ENCODE measurements around the gene DPYD.

DPYD gene

DNA sequence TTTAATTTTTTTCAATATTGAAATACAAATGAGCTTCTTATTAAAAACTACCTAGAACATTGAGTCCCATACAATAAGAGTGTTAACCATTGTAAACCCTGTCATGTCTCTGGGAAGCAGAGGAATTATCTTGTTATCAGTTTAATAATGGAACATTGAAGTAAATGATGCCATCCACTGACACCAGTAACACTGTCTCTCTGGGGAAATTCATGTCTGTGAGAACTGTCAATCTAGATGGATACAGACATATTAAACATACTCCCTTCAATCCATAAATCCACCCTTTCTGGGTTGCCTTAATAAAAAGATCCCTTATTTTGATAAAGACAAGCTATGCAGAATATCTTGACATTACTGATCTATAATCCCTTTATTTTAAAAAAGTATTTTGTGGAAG, 503.2 kb downstream of the DPYD start:
- no peak for DNase-seq

- no peak for DNase-seq
Observed at GRCh38 chr1:97414682-97415312, 506.0 kb downstream of the DPYD start.

- no peak for DNase-seq
Observed at GRCh38 chr1:97412737-97413136, 508.1 kb downstream of the DPYD start.

- DNase-seq, result no peak
Observed at GRCh38 chr1:97412166-97412565, 508.7 kb downstream of the DPYD start.

DNA sequence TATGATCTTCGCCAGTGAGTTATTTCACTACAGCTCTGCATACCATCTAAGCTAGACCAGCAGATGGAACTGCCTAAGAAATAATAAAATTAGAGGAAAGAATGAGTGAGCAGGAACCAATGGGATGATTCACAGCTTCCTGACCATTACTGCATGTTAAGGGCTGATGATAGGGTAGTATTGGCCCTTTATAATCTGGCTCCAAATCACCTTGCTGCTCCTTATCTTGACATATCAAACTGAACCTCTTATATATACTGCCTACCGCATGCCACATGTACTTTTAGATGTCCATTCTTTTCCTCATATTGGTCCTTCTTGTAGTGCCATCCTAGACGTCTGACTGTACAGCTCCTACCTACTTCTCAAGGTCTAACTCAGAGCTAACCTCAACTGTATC, 524.4 kb downstream of the DPYD start:
- DNase-seq, result no peak

GRCh38 chr1:97392701-97393100, 528.1 kb downstream of the DPYD start:
- no peak for DNase-seq

DNA sequence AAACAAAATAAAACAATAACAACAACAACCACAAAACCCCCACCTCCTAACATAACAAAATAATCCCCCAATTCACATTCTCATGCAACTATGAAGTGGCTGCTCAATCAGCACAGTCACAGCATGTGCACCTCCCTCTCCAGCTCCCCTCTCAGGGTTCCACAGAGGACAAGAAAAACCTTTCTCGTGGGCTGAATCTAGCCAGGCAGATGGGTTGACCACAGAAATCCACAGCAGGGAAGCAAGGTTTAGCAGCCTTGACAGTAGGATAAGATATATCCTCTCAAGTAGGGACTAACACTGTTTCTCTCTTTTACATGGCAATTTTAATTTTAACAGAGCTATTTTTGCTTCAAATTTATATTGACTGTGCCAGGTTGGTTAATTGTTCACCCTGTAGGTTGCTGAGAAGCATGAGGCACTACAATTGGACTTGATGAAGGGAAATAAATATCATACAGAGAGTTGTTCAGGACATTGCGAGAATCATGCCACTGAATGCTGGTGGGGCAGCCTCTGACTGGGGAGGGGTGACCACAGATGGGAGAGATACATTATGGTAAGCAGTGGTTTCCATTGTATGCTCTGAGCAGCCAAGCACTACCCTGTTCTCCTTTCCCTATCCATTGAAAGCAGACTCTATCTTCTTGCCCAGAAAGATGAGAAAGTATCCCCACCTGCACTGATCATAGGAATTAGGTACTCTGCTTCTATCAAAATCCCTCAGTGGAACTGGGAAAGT, 535.1 kb downstream of the DPYD start:
- DNase-seq, result no peak

- DNase-seq, result no peak
Observed at GRCh38 chr1:97384294-97384968, 536.4 kb downstream of the DPYD start.

DNA sequence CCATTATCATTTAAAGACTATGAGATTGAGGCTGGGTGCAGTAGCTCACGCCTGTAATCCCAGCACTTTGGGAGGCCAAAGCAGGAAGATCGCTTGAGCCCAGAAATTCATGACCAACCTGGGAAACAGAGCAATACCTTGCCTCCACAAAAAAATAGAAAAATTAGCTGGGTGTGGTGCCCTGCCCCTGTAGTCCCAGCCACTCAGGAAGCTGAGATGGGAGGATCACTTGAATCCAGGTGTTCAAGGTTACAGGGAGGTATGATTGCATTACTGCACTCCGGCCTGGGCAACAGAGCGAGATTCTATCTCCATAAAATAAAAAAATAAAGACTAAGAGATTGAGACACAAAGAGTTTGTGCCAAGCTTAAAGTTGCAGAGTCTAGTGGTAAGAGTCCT, 537.0 kb downstream of the DPYD start:
- DNase-seq, result no peak

DNA sequence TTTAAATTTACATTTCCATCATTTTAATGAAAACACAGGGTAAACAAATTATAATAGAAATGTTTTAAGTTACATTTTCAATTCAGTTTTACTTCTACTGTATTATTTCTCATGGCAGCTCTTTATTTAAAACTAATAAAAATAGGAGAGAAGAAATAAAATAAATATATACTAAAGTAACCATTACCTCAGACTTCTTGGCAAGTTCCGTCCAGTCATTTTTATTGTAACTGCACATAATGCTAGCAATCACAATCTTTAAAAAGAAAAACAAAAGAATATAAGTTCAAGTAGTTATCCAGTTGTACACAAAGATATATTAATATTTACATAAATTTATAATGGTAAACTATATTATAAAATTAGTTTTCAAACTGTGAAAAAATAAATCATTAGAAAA, 538.6 kb downstream of the DPYD start:
- DNase-seq, result no peak

DNA sequence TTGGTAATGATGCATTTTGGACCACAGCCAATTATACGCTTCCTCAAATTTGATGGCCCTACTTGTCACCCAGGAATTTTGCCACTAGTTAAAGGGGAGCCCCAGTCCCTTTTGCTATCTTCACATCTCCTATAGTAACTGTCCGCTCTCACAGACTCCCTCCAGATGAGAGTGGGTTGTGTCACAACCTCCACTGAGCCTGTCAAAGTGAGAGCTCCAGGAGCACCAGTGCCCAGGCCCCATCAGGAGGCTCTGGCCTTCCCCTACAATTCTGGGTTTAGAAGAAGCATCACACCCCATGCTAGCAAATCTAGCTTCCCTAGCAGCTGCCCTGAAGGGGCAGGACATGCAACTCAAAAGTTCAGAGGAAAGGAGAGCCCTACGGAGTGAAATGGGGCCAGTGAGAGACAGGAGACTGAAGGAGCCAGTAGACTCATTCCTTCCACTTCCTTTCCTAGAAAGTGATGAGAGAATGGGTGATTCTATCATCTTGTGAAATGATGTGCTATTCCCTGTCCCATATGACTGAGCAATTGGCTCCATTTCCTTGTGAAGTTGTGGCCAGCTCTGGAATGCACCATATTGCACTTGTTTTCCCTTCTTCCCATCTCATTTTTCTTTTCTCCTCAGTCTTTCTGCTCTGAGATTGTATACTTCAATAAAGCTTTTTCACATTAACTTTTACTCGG, 541.3 kb downstream of the DPYD start:
- no peak for DNase-seq

- no peak for DNase-seq
Observed at GRCh38 chr1:97378596-97378995, 542.2 kb downstream of the DPYD start.

DNA sequence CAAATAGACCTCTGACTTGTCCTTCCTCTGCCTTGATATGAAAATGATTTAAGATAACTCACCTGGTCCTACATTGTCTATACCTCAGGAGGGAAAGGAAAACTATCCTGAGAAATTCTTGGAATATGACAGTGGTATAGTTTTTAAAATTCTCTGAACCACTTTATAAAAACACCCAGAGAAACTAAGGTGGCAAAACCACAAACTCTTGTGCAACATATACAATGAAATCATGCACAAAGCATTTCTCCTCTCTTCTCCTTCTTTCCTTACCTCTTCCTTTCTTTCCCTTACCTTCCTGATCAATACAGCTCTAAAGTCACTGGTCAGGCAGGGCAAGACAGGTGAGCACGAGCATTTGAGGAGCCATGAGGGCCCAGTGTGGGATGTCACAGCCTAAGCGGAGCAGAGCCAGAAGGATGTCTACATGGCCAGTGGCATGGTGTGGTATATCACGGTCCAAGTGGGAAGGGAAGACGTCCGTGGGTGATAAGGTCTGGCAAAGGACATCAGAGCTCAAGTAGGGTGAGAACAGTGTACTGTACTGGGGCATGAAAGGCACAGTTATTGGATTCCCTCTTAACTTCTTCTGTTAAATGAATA, 543.3 kb downstream of the DPYD start:
- DNase-seq, result no peak

GRCh38 chr1:97373000-97373399, 547.8 kb downstream of the DPYD start:
- DNase-seq, result no peak

DNA sequence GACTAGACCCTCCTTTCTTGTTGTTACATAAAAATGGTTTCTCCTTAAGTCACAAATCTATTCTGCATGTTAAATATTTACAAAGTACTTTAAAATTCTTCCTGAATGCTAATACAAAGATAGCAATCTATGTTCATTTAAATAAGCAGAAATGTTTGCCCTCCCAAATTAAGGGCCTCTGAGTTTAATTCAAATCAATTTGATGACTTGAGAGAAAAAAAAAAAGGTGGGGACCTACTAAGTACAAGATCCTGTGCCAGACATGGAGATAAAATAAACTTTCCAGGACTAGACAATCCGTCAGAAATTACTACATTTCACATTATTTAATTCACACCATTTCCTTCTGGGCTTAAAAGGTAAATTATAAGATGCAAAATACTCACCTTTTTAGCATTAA, 548.3 kb downstream of the DPYD start:
- no peak for DNase-seq

- no peak for DNase-seq
Observed at GRCh38 chr1:97368296-97368695, 552.5 kb downstream of the DPYD start.

GRCh38 chr1:97366984-97367383, 553.9 kb downstream of the DPYD start:
- DNase-seq, result no peak

DNA sequence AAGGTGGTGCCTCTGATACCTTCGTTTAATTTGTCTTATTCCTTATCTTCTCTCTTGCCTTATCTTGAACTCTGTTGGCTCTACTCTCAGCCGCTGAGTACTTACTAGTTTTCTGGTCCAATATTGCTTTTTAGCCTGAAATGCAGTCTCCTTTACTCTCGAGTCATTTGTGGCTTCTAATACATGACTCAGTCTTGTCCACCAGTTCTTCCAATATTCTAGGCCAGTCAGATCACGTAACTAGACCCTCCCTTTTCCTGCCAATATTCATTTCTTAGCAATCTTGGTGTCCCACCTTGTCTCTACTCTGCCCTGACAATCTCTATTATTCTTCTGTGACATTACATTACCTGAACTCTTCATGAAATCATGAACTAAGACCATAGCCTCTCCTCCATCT, 555.8 kb downstream of the DPYD start:
- no peak for DNase-seq

DNA sequence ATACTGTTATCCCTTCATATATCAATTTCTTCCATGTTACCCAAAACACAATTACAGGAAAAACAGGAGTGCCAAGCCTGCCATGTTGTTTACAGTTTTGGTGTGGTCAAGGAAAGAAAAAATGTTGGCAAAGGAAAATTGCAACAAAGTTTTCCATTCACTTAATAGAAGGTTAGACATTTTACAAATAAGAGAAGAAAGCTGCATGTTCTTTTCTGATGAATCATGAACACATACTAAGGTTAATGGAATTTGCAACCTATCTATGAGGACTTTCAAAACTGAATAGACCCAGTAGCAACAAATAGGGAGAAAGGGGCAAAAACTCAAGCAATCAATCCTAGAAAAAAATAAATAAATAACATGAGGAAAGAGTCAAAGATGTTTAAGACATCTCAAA, 556.7 kb downstream of the DPYD start:
- no peak for DNase-seq

DNA sequence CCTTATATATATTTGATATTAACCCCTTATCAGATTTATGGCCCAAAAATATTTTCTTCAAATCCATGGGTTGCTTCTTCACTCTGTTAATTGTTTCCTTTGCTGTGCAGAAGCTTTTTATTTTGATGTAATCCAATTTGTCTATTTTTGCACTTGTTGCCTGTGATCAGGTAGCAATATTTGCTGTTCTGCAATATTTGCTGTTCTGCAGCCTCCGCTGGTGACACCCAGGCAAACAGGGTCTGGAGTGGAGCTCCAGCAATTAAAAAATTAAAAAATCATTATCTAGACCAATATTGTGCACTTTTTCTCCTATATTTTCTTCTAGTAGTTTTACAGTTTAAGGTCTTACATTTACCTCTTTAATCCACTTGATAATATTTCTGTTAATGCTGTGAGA, 564.5 kb downstream of the DPYD start:
- no peak for DNase-seq

GRCh38 chr1:97352936-97353382, 567.9 kb downstream of the DPYD start:
- no peak for DNase-seq

- no peak for DNase-seq
Observed at GRCh38 chr1:97351846-97352245, 569.0 kb downstream of the DPYD start.

GRCh38 chr1:97350662-97351061, 570.2 kb downstream of the DPYD start:
- DNase-seq, result no peak

Measured in activated gamma-delta T cell (primary cell).